Heart left ventricle (tissue), 13 donors: Measurements from ENCODE around the gene SUPT20H.
A peak's percentile ranks its signal among the peaks of the same experiment; 100 is the strongest.

Experiments used
- POLR2A ChIP-seq, 2 donors: fragments of 450-650 bp; IDR thresholded peaks; one replicate each; pipeline ENCODE4 v1.6.1; 2017; ENCODE audit warnings: antibody characterized with exemption in 2 of 2, mild to moderate bottlenecking in 2 of 2, moderate library complexity in 2 of 2
- TF ChIP-seq, protein P1 (sequence below), 12 donors: fragments of 200-600 bp; sonication (generic) in 4 of 12; IDR thresholded peaks; one replicate each; pipeline versions ENCODE4 v1.5.0 to v1.8.0; 2018 to 2022; ENCODE audit warnings: antibody characterized with exemption in 12 of 12, mild to moderate bottlenecking in 5 of 12
- donor health status: ischemic (EF 13 %, LVEDD 7.1; RV severe dilation, severe dysfunction).
- donor health status: DM: no; HTN: yes; CAD: no.
- donor health status: DM: no; HTN: no; CAD: no.
- donor health status: ischemic (EF 25% LVEDD 6.9; RV normal size, moderate dysfunction).
- donor health status: ischemic (EF 25% LVEDD 5.7; RV mildly dilated, moderate dysfunction).
- donor health status: ischemic (EF 35%, LVEDD 5.7; RV mildly dilated, moderate dysfunction).
- donor health status: nonischemic (EF 11% LVEDD 7.7; RV severe dilation, severe dysfunction).
- donor health status: DM: yes; HTN: yes; CAD: no.
- donor health status: PGD.
- donor health status: ischemic (EF 29% LVEDD 5.4; RV normal size, mild dysfunction).
- donor health status: nonischemic (EF 23%, LVEDD 6.1; RV moderate dilation, normal function).

DNA sequence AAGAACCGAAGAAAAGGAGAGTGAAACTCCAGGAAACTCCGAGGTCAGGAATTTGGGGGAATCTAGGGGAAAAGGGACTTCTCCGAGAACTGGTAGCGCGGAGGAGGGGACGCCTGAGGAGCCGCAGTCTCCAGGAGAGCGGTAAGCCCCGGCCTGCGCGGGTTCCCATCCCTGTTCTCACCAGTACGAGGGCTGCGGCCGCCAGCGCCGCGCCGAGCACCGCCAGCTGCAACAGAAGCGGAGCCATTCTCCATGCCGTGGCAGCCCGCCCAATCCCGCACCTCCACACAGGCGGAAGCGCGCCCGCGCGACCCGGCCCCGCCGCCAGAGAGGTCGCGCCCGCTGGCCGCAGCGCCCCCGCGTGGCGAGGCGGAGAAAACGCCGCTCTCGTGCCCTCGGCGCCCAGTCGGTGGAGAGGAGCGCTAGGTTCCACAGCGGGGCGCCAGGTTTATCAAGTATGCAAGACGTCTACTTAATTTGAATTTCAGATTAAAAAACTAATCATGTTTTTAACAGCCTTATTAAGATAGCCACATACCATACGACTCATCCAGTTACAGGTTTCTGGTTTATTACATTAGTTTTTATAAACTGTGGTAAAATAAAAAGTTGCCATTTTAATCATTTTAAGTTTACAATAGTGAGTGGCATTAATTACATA is 60.3 kb downstream of the SUPT20H start, which contains the start of gene ALG5:
- TF ChIP-seq, protein P1, sequence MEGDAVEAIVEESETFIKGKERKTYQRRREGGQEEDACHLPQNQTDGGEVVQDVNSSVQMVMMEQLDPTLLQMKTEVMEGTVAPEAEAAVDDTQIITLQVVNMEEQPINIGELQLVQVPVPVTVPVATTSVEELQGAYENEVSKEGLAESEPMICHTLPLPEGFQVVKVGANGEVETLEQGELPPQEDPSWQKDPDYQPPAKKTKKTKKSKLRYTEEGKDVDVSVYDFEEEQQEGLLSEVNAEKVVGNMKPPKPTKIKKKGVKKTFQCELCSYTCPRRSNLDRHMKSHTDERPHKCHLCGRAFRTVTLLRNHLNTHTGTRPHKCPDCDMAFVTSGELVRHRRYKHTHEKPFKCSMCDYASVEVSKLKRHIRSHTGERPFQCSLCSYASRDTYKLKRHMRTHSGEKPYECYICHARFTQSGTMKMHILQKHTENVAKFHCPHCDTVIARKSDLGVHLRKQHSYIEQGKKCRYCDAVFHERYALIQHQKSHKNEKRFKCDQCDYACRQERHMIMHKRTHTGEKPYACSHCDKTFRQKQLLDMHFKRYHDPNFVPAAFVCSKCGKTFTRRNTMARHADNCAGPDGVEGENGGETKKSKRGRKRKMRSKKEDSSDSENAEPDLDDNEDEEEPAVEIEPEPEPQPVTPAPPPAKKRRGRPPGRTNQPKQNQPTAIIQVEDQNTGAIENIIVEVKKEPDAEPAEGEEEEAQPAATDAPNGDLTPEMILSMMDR (IDR thresholded peaks at IDR 0.05), result peak; percentile 88 to 100 (median 99)
- peak in 1 of 2 donors; percentile 72 for TF ChIP-seq POLR2A (IDR thresholded peaks at IDR 0.05)
